NCI-H510A (cell line): ENCODE measurements around the gene TRAF4.
A peak's percentile ranks its signal among the peaks of the same experiment; 100 is the strongest.
"Not testable (repeated sequence)": the region's sequence is repeated elsewhere in the genome, so short reads cannot be mapped to it uniquely, and the experiment has no call there.

Experiments used
- DNase-seq: peaks from one replicate; lab custom pipeline; 2025; lab: John Stamatoyannopoulos, UW

Gene TRAF4

GRCh38 chr17:28715217-28715616, 28.6 kb upstream of the TRAF4 start:
- no peak for DNase-seq

GRCh38 chr17:28716740-28717577, 26.9 kb upstream of the TRAF4 start:
- peak; percentile 41 for DNase-seq

DNA sequence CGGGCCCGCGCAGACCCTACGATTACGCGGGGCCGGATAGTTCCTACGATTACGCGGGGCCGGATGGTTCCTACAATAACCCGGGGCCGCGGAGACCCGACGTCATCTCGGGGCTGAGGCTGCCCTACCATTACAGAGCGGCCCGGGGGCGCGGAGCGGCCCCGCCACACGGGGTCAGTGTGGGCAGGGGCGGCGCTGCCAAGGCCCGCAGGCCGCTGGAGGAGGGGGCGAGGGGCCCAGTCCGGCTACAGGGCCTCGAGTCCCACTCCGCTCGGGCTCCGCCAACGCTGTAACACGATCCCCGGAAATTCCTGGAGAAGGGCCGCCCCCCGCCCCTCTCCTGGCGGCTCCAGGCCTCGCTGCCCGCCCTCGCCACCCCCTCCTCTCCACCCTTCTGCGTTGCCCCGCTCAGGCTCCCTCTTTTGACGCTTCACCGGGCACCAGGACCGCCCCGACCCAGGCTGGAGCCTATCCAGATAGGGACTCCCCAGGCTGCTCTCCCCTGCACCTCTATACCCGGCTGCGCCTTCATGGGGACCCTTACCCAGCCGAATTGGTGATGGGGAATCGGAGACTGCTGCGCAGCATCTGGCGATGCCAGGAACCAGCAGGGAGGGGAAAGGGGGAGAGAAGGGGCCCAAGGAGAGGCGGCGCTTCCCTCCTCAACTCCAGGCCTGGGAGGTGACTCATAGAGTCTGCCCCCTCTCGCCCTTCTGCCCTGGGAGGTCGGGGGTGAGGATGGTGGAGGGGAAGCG, 26.1 kb upstream of the TRAF4 start, which contains the start of gene RAB34:
RAB34 (minus strand) TSS at position 291 of the 755 bp plus-strand sequence. CDS start 602 bp downstream, outside the sequence.
- DNase-seq, result peak; percentile 95

- no peak for DNase-seq
Measured at GRCh38 chr17:28718333-28719020, 25.3 kb upstream of the TRAF4 start.

DNA sequence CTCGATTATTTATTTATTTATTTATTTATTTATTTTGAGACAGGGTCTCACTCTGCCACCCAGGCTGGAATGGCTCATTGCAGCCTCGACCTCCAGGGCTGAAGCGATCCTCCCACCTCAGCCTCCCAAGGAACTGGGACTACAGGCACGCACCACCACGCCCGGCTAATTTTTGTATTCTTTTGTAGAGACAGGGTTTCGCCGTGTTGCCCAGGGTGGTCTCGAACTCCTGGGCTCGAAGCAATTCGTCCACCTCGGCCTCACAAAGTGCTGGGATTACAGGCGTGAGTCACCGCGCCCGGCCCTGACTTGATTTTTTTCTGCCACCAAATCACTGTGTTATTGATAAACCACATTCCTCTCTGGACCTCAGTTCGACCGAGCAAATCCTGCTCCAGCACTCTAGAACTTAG, 24.8 kb upstream of the TRAF4 start:
- no peak for DNase-seq

DNA sequence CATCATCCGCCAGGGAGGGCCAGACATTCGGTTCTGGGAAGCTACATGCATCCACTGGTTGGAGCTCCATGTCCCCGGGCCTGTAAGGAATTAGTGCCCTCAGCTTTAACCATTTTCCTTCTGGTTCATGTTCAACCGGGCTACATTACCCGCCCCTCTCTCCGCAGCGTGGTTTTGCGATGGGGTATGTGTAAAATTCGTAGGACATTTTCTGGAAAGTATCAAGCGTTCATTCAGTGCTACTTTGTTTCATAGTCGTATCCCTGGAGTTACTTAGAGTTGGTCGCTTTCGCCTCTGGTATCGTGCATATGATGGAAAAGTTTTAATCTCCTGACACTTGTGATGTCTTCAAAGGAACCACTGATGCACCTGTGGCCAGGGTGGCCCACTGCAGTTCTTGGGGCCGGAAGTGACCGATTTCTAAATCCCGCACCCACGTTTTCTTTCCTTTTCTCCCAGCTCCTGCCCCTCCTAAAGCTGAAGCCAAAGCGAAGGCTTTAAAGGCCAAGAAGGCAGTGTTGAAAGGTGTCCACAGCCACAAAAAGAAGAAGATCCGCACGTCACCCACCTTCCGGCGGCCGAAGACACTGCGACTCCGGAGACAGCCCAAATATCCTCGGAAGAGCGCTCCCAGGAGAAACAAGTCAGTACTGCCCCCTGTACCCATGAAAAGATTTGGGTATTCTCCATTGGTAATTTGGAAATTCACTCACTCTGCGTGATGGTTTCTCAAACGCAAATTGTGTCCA, 23.4 kb upstream of the TRAF4 start:
- DNase-seq, result no peak

DNA sequence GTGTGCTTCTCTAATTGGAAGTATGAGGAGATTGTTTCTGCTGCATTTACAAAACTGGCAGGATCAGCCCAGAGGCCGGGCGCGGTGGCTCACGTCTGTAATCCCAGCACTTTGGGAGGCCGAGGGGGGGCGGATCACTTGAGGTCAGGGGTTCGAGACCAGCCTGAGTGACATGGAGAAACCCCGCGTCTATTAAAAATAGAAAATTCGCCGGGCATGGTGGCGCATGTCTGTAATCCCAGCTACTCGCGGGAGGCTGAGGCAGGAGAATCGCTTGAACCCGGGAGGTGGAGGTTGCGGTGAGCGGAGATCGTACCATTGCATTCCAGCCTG, 22.8 kb upstream of the TRAF4 start:
- DNase-seq, result not testable (repeated sequence)

DNA sequence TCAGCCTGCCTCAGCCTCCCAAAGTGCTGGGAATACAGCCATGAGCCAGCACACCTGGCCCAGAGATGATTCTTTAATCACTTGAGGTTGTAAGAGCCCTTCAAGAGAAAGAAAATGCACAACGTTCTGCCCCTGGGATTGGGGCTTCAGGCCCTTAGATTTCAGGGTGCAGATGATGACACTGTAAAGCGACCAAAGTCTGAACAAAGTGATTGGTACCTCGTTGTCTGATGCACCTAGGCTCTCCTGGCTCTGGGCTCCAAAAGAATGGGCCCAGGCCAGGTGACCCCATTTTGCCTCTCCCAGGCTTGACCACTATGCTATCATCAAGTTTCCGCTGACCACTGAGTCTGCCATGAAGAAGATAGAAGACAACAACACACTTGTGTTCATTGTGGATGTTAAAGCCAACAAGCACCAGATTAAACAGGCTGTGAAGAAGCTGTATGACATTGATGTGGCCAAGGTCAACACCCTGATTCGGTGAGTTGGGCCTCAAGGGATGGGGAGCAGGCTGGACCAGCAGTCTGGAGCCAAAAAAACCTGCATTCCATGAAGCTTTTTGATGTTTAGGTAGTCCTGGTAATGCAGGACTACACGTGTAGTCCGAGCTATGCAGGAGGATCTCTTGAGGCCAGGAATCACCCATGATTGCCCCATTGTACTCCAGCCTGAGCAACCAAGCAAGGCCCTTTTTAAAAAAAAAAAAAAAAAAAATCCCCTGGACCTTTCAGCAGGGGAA, 21.2 kb upstream of the TRAF4 start:
- no peak for DNase-seq

- DNase-seq, result no peak
Measured at GRCh38 chr17:28723159-28723835, 20.5 kb upstream of the TRAF4 start.

GRCh38 chr17:28723836-28724499, 19.8 kb upstream of the TRAF4 start:
- DNase-seq, result not testable (repeated sequence)

DNA sequence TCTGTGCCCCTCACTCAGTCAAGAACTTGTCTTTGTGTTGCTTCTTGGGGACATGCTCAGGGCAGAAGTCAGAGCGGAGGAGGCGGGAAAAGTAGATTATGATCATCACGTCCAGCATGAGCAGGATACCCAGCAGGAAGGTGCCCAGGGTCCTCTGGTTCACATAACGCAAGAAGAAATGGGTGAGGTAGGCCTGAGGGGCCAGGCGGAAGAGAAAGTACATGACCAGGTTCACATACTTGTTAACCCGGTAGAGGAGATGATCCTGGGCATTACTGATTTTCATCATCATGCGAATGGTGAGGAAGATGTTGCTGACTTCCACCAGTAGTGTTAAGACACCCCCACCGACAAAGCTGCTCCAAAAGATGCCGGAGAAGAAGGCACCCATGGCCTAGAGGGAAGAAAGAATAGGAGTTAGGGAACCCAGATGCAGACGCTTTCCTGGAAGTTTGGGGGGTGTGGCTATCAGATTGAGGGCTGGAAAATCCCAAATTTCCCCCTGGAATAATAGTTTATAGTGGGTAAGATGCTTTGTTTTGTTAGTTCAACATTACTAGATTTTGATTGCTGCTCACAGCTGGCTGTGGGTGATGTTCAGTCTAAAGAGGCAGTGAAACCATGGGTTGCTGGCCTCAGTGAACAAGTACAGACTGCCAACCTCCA, 19.2 kb upstream of the TRAF4 start:
- DNase-seq, result no peak

- DNase-seq, result no peak
Measured at GRCh38 chr17:28725166-28725659, 18.6 kb upstream of the TRAF4 start.

GRCh38 chr17:28725660-28726225, 18.1 kb upstream of the TRAF4 start:
- peak; percentile 96 for DNase-seq

DNA sequence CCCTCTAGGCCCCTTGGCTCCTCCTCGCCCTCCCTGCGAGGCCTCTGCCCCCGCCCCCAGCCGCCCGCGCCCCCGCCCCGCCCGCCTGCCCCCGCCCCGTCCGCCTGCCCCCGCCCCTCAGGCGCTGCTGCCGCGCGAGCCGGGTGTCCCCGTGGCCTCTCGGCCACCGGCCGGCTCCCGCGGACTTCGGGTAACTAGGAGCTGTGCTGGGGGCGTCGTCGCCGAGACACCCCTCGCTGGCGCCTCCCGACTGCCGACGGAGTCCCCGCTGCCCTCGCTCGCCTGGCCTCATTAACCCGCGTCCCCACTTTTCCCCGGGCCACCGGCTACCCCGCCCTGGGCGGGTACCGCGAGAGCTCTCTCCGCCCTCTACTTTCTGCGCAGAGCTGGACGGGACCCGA, 17.6 kb upstream of the TRAF4 start, which contains the start of gene TLCD1:
TLCD1 (minus strand) TSS at position 8 of the 401 bp plus-strand sequence. CDS start 136 bp downstream, outside the sequence.
- DNase-seq, result peak; percentile 80

- peak; percentile 98 for DNase-seq
Measured at GRCh38 chr17:28726627-28727491, 17.0 kb upstream of the TRAF4 start.

DNA sequence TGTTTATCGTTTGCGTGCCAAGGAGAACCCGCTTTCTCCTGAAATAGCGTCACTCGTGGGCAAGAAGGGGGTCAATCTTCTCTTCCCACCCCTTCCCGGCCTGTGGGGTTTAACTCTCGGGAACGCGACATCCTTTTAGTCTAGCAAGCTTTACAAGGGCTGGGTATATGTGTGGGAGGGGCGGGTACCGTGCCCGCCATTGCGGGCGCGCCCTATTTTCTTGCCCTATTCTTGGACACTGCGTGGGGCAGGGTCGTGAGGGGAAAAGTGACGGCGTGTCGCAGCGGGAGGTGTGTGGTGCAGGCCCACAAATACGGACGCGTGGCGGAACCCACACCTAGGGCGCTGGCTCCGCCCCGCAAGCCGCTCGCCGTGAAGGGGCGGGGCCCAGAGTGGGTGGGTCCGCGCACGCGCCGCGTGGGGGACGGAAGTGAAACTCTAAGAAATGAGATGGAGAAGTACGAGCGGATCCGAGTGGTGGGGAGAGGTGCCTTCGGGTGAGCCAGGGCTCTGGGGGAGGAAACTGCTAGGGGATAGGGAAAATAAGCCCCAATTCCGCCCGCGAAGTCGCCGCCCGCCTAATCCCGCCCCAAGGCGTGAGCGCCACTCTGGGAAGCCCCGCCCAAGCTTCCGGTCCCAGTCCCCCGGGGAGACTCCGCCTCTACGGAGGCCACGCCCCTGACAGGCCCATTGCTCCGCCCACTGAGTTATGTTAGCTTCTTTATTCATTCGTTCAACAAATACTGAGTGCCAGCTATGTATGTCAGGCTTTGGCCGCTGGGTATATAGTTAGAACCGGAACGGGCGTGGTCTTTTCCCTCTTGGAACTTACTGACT, 15.2 kb upstream of the TRAF4 start, which contains the start of gene NEK8:
NEK8 (plus strand) TSS at position 425 of the 837 bp plus-strand sequence; CDS start at position 451, 26 bp downstream.
- peak; percentile 88 for DNase-seq

DNA sequence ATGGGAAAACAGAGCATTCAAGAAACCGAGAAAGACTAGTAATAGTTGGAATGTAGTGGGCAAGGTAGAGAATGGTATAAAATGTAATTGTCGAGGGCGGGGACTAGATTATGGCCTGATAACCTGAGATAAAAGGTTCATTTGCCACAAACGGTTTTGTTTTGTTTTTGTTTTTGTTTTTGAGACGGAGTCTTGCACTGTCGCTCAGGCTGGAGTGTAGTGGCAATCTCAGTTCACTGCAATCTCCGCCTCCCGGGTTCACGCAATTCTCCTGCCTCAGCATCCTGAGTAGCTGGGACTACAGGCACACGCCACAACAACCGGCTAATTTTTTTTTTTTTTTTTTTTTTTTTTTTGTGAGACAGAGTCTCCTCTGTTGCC, 13.9 kb upstream of the TRAF4 start:
- no peak for DNase-seq
